A549 (cell line): ENCODE data around the gene LNPEP.

Experiments
- CHD2 ChIP-seq: fragments of 150-350 bp; IDR thresholded peaks from 2 replicates; pipeline ENCODE4 v1.6.1; 2014; ENCODE audit warnings: low read length; ENCODE audit not compliant: partially characterized antibody
- CTCF ChIP-seq: fragments of >200 bp; sonication (Bioruptor Twin); formaldehyde crosslinking; IDR thresholded peaks from 3 replicates; pipeline ENCODE4 v1.5.1; 2016
- JUNB ChIP-seq: fragments of >200 bp; sonication (Bioruptor Twin); formaldehyde crosslinking; IDR thresholded peaks from 2 replicates; pipeline ENCODE4 v1.6.1; 2016
- KDM5A ChIP-seq: fragments of 200-600 bp; sonication (generic); IDR thresholded peaks from 2 replicates; pipeline ENCODE4 v1.6.1; 2016; ENCODE audit warnings: antibody characterized with exemption, mild to moderate bottlenecking
- POLR2A ChIP-seq: IDR thresholded peaks from 2 replicates; pipeline ENCODE4 v1.6.1; 2012; ENCODE audit warnings: mild to moderate bottlenecking, low read length
- RNF2 ChIP-seq: fragments of 200-600 bp; sonication (generic); IDR thresholded peaks from 2 replicates; pipeline ENCODE4 v1.6.1; 2016; ENCODE audit warnings: low read depth, mild to moderate bottlenecking, antibody characterized with exemption, moderate library complexity, borderline replicate concordance
- SREBF2 ChIP-seq: fragments of 450-650 bp; IDR thresholded peaks from 2 replicates; pipeline ENCODE4 v1.6.1; 2014; ENCODE audit warnings: mild to moderate bottlenecking, moderate library complexity
- TF ChIP-seq, protein P1 (sequence below): fragments of 450-650 bp; IDR thresholded peaks from 2 replicates; pipeline ENCODE4 v1.6.1; 2014; ENCODE audit warnings: antibody characterized with exemption
- TF ChIP-seq, protein P2 (sequence below): fragments of 200-600 bp; sonication (generic); IDR thresholded peaks from 2 replicates; pipeline ENCODE4 v1.6.1; 2016; ENCODE audit warnings: antibody characterized with exemption, mild to moderate bottlenecking, moderate library complexity

DNA sequence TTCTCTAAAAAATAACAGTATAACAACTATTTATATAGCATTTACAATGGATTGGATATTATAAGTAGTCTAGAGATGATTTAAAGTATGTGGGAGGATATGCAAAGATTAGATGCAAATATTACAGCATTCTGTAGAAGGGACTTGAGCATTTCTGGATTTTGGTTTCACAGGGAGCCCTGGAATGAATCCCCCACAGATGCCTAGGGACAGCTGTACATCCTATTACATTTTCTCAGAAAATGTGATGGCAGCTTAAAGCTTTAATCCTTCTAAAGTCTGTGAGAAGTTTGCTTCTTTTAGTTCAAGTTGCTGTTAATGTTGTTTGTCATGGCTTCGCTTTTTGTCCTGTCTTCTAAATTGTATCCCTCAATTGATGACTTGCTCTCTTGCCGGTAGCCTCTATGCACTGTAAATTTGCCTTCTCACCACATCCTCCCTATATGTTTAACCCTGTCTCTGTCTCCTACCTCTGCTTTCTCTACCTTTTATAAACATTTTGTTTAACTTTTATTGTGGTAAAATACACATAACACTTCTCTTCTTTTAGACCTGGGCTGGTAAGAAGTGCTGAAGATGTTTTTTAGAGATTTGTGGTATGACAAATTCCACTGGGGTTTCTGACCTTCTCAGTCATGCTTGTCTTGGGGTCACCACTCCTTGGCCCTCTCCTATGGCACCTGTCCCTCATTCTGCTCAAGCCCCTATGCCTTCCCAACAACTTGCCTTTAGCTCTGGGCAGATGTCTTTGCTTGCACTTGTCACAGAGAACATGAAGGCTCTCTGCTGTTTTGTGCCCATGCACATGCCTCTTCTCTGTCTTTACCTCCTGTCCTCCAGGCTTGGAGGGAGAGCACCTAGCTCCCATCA lies 37.9 kb downstream of the LNPEP start:
- no peak for TF ChIP-seq JUNB
- no peak for TF ChIP-seq POLR2A
- TF ChIP-seq SREBF2, result no peak
- TF ChIP-seq, protein P1, sequence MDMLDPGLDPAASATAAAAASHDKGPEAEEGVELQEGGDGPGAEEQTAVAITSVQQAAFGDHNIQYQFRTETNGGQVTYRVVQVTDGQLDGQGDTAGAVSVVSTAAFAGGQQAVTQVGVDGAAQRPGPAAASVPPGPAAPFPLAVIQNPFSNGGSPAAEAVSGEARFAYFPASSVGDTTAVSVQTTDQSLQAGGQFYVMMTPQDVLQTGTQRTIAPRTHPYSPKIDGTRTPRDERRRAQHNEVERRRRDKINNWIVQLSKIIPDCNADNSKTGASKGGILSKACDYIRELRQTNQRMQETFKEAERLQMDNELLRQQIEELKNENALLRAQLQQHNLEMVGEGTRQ, result no peak
- TF ChIP-seq, protein P2, sequence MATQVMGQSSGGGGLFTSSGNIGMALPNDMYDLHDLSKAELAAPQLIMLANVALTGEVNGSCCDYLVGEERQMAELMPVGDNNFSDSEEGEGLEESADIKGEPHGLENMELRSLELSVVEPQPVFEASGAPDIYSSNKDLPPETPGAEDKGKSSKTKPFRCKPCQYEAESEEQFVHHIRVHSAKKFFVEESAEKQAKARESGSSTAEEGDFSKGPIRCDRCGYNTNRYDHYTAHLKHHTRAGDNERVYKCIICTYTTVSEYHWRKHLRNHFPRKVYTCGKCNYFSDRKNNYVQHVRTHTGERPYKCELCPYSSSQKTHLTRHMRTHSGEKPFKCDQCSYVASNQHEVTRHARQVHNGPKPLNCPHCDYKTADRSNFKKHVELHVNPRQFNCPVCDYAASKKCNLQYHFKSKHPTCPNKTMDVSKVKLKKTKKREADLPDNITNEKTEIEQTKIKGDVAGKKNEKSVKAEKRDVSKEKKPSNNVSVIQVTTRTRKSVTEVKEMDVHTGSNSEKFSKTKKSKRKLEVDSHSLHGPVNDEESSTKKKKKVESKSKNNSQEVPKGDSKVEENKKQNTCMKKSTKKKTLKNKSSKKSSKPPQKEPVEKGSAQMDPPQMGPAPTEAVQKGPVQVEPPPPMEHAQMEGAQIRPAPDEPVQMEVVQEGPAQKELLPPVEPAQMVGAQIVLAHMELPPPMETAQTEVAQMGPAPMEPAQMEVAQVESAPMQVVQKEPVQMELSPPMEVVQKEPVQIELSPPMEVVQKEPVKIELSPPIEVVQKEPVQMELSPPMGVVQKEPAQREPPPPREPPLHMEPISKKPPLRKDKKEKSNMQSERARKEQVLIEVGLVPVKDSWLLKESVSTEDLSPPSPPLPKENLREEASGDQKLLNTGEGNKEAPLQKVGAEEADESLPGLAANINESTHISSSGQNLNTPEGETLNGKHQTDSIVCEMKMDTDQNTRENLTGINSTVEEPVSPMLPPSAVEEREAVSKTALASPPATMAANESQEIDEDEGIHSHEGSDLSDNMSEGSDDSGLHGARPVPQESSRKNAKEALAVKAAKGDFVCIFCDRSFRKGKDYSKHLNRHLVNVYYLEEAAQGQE, result no peak
- no peak for TF ChIP-seq KDM5A
- no peak for TF ChIP-seq CTCF
- no peak for TF ChIP-seq RNF2
- TF ChIP-seq CHD2, result no peak
